HUES48 (cell line): ENCODE results near the gene SSR1.
"Not testable (repeated sequence)": the region's sequence is repeated elsewhere in the genome, so short reads cannot be mapped to it uniquely, and the experiment has no call there.

Experiments
- H3K27ac ChIP-seq: one replicate; pipeline ENCODE4 v1.7.0; 2013; ENCODE audit warnings: low read depth, low read length, inconsistent platforms
- H3K27me3 ChIP-seq: 2 replicates; pipeline ENCODE4 v1.6.1; 2013; ENCODE audit warnings: mild to moderate bottlenecking, low read length; ENCODE audit not compliant: control insufficient read depth, insufficient read depth
- H3K36me3 ChIP-seq: 2 replicates; pipeline ENCODE4 v1.6.1; 2013; ENCODE audit warnings: low read length; ENCODE audit not compliant: control insufficient read depth, insufficient read depth
- H3K4me1 ChIP-seq: 2 replicates; pipeline ENCODE4 v1.6.1; 2013; ENCODE audit warnings: mild to moderate bottlenecking, low read length; ENCODE audit not compliant: control insufficient read depth, insufficient read depth
- H3K4me3 ChIP-seq: 2 replicates; pipeline ENCODE4 v1.5.1; 2013; ENCODE audit warnings: mild to moderate bottlenecking, low read depth, low read length
- H3K9ac ChIP-seq: 2 replicates; pipeline ENCODE4 v1.6.1; 2013; ENCODE audit warnings: mild to moderate bottlenecking, low read depth, low read length, moderate library complexity
- H3K9me3 ChIP-seq: 2 replicates; pipeline ENCODE4 v1.6.1; 2013; ENCODE audit warnings: low read length; ENCODE audit not compliant: control insufficient read depth, insufficient read depth

SSR1 gene

DNA sequence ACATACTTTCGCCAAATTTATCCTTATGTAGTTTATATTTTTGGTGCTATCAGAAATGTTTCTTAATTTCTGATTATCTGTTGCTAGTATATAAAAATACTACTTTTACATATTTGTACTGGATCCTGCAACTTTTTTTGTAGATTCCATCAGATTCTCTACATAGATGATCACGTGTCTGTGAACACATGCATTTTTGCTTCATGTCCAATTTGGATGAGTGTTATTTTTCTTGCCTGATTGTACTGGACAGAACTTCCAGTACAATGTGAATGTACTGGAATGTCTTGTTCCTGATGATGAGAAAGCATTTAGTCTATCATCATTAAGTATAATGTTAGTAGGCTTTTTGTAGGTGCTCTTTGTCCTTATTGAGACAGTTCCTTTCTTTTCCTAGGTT is 25.0 kb upstream of the SSR1 start:
- Histone ChIP-seq H3K27me3 (no peaks in the 10 kb centered on the region), H3K4me3 (no peak overlapping the region), H3K4me1 (no peaks in the 10 kb centered on the region), H3K27ac (no peak overlapping the region), H3K9ac (no peak overlapping the region), H3K36me3 (no peaks in the 10 kb centered on the region), H3K9me3 (no peaks in the 10 kb centered on the region)

DNA sequence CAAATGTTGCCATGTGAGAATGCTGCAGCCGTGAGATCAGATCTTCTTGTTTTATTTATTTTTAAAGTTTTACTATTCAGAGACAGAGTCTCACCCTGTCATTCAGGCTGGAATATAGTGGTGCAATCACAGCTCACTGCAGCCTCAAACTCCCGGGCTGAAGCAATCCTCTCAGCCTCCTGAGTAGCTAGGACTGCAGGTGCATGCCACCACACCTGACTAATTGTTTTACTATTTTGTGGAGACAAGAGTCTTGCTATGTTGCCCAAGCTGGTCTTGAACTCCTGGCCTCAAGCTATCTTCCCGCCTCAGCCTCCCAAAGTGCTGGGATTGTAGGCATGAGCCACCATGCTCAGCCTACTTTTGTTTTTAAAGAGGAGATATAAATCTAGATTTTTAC is 22.5 kb upstream of the SSR1 start:
- H3K4me1 ChIP-seq: no peaks in the 10 kb centered on the region
- H3K9ac ChIP-seq: no peak overlapping the region
- H3K9me3 ChIP-seq: no peaks in the 10 kb centered on the region
- no peaks in the 10 kb centered on the region for H3K36me3 ChIP-seq
- H3K27ac ChIP-seq: no peak overlapping the region
- no peak overlapping the region for H3K4me3 ChIP-seq
- no peaks in the 10 kb centered on the region for H3K27me3 ChIP-seq

DNA sequence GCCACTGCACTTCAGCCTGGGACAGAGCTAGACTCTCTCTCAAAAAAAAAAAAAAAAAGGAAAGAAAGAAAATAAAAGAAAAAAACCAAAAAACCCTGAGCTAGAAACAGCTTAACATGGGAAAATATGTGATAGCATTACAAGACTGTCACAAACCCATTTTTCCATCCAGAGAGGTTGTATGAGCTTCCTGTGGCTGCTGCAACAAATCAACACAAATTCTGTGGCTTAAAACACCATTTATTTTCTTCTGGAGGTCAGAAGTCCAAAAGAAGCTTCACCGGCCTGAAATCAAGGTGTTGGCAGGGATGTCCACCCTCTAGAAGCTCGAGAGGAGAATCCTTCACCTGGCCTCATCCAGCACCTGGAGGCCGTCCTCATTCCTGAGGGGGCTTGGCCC is 21.7 kb upstream of the SSR1 start:
- no peaks in the 10 kb centered on the region for H3K36me3 ChIP-seq
- no peak overlapping the region for H3K4me3 ChIP-seq
- no peaks in the 10 kb centered on the region for H3K4me1 ChIP-seq
- no peaks in the 10 kb centered on the region for H3K9me3 ChIP-seq
- H3K27ac ChIP-seq: no peak overlapping the region
- H3K9ac ChIP-seq: no peak overlapping the region
- no peaks in the 10 kb centered on the region for H3K27me3 ChIP-seq

DNA sequence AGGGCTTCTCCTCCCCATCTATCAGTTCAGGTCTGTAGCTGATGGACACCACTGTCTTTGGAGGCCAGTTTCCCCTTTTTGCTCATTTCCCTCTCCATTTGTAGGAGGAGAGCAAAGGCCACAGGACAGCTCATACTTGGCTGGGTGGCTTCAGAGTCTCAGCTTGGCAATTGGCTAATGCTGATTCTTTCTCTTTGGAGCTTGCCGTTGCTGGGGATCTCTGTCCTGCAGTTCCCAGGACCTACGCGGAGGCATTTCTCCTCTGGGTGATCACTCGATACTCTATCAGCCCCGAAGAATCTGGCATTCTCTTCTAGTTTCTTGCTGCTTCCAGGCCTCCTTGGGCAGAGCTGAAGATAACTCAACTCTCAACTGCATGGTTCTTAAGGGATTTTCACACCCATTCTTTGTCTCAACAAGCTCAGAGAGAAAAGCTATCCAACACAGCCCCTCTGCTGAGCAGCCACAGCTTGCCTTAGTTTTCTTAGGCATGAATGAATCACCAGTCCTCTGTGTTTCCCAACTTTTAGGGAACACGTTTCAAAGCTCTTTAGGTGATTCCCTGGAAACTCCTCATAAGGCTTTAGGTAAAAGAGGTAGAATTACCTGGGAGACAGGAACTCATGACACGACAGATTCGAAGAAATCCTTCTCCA is 19.2 kb upstream of the SSR1 start:
- Histone ChIP-seq H3K9ac (no peak overlapping the region), H3K4me3 (no peak overlapping the region), H3K9me3 (no peaks in the 10 kb centered on the region), H3K4me1 (no peaks in the 10 kb centered on the region), H3K27me3 (no peaks in the 10 kb centered on the region), H3K36me3 (no peaks in the 10 kb centered on the region), H3K27ac (no peak overlapping the region)

DNA sequence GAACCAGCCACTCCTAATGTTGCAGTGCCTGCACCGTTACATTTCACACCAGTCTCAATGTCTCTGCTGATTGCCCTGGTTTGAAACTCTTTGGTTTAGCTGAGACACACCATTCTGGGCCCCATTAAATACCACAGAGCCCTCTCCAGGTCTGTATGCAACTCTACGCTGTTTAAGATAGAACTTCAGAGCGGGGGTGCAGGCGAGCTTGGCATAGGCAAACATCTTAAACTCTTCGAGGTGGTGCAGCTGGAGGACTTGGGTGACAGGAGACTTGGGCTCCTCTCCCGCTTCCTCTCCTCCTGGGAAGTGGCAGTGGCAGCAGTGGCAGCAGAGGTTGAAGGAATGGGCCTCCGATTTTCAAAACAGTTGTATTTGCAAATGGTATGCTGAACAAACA is 18.5 kb upstream of the SSR1 start:
- H3K27me3 ChIP-seq: no peaks in the 10 kb centered on the region
- no peak overlapping the region for H3K27ac ChIP-seq
- no peak overlapping the region for H3K4me3 ChIP-seq
- H3K9ac ChIP-seq: no peak overlapping the region
- H3K36me3 ChIP-seq: no peaks in the 10 kb centered on the region
- H3K4me1 ChIP-seq: no peaks in the 10 kb centered on the region
- no peaks in the 10 kb centered on the region for H3K9me3 ChIP-seq

DNA sequence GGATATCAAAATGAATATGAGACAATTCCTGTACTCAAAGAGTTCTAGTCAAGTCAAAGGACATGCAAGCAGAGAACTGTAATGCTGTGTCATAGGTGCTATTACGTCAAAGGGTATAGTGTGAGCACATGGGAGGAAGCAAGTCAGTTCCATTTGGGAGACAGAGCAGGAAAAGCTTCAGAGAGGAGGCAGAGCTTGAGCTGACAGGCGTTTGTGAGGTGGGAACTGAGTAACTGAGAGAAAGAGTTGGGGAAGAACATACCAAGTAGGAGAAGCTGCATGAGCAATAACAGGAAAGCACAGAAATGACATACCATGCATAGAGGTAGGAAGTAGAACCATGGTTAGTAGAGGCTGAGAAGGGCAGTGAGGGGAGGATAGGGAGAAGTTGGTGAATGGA is 15.2 kb upstream of the SSR1 start:
- H3K4me3 ChIP-seq: no peak overlapping the region
- H3K9me3 ChIP-seq: no peaks in the 10 kb centered on the region
- H3K27me3 ChIP-seq: no peaks in the 10 kb centered on the region
- H3K4me1 ChIP-seq: no peaks in the 10 kb centered on the region
- H3K27ac ChIP-seq: no peak overlapping the region
- no peaks in the 10 kb centered on the region for H3K36me3 ChIP-seq
- H3K9ac ChIP-seq: no peak overlapping the region

DNA sequence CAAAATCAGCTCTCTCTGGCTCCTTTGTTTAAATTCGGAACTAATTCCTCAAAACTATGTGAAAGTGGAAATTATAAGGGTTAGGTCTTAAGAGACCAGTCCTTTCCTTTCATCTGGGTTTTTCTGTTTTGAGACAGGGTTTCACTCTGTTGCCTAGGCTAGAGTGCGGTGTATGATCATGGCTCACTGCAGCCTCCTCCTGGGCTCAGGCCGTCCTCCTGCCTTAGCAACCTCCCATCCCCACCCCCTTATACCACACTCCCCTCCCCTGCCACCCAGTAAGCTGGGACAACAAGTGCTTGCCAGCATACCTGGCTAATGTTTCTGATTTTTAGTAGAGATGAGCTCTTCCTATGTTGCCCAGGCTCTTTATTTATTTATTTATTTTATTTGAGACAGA is 12.8 kb upstream of the SSR1 start:
- H3K36me3 ChIP-seq: no peaks in the 10 kb centered on the region
- H3K9ac ChIP-seq: no peak overlapping the region
- no peak overlapping the region for H3K27ac ChIP-seq
- H3K9me3 ChIP-seq: no peaks in the 10 kb centered on the region
- H3K4me3 ChIP-seq: no peak overlapping the region
- H3K4me1 ChIP-seq: no peaks in the 10 kb centered on the region
- no peaks in the 10 kb centered on the region for H3K27me3 ChIP-seq

DNA sequence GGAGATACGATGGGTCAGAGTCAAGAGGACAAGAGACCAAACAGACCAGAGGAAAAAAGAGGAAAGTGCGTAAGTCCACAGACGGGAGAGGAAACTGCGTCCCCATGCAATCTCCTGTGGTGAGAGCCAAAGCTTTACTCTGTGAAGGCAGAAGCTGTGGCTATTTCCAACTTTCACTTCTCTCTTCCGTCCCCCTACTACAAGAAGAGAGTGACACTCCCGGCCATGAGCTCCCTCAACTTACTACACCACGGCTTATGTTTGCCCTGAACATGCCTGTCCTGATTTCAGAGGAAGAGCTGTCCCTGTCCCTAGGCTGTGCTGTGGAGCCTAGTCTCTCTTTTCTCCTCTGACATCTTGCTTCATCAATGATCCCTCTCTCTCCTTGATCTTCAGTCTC is 11.5 kb upstream of the SSR1 start:
- H3K9ac ChIP-seq: no peak overlapping the region
- no peaks in the 10 kb centered on the region for H3K27me3 ChIP-seq
- no peaks in the 10 kb centered on the region for H3K4me1 ChIP-seq
- no peak overlapping the region for H3K4me3 ChIP-seq
- H3K9me3 ChIP-seq: no peaks in the 10 kb centered on the region
- no peaks in the 10 kb centered on the region for H3K36me3 ChIP-seq
- H3K27ac ChIP-seq: no peak overlapping the region

DNA sequence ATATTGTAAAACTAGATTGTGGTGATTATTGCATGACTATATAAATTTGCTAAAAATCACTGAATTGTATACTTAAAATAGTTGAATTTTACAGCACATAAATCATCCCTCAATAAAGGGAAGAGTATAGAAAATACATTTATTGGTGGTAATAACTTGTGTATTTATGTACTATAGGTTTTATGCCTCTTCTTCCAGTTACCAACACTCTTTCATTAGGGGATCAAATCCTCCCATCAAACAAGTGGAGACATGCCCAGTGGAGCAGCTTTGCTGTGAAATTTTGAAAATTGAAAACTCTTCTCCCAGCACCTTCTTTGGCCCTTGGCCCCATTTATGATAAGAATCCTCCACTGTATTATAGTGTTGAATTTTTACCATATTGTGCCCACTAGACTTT is 10.1 kb upstream of the SSR1 start:
- no peak overlapping the region for H3K9ac ChIP-seq
- no peaks in the 10 kb centered on the region for H3K9me3 ChIP-seq
- H3K27ac ChIP-seq: no peak overlapping the region

DNA sequence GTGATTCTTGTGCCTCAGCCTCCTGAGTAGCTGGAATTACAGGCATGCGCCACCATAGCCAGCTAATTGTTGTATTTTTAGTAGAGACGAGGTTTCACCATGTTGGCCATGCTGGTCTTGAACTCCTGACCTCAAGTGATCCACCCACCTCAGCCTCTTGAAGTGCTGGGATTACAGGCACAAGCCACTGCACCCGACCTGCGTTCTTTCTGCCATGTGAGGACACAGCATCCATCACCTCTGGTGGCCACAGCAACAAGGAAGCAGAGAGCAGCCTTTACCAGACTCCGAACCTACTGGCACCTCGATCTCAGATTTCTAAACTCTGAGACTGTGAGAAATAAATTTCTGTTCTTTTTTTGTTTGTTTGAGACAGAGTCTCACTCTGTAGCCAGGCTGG is 8.9 kb upstream of the SSR1 start:
- H3K27ac ChIP-seq, H3K36me3 ChIP-seq, H3K27me3 ChIP-seq, H3K4me1 ChIP-seq, H3K4me3 ChIP-seq, H3K9me3 ChIP-seq, H3K9ac ChIP-seq: not testable (repeated sequence)

More for the DNA sequence above, 10.1 kb upstream of the SSR1 start:
- Histone ChIP-seq H3K27me3 (no peaks in the 10 kb centered on the region), H3K36me3 (no peaks in the 10 kb centered on the region), H3K4me1 (no peaks in the 10 kb centered on the region), H3K4me3 (no peak overlapping the region)

DNA sequence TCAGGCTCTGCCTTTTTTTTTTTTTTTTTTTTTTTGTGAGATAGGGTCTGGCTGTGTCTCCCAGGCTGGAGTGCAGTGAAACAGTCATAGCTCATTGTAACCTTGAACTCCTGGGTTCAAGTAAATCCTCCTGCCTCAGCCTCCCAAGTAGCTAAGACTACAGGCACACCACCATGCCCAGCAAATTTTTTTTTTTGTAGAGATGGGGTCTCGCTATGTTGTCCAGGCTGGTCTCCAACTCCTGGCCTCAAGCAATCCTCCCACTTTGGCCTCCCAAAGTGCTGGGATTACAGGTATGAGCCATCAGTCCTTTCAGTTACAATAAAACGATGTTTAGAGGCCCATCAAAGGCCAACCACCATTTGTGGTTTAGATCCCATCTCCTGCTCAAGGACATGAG is 6.4 kb upstream of the SSR1 start:
- not testable (repeated sequence) for H3K27me3 ChIP-seq, H3K4me1 ChIP-seq, H3K9ac ChIP-seq, H3K4me3 ChIP-seq, H3K27ac ChIP-seq, H3K9me3 ChIP-seq, H3K36me3 ChIP-seq

DNA sequence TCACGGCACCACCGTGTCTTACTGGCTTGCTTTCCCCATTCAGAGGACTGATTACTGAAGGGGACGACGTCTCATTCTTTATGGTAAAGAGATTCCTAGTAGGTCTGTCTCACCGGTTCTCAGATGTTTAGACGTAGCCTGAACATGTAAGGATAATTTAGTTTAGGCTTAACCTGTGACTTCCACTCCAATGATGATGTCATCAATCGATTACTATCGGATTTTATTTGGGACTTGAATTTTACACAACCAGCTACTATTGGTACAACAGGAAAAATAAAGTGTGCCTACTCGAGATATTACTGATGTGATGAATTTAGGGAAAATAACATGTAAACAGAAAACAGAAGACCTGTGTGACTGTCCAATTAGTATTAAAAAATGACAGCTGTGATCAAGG is 4.5 kb upstream of the SSR1 start:
- Histone ChIP-seq H3K4me1 (no peaks in the 10 kb centered on the region), H3K27ac (no peak overlapping the region), H3K9me3 (no peaks in the 10 kb centered on the region), H3K9ac (no peak overlapping the region), H3K4me3 (no peak overlapping the region), H3K27me3 (no peaks in the 10 kb centered on the region), H3K36me3 (no peaks in the 10 kb centered on the region)
